MM.1S (cell line): Measurements from ENCODE around the gene PLPPR2.
"Not testable (repeated sequence)": the region's sequence is repeated elsewhere in the genome, so short reads cannot be mapped to it uniquely, and the experiment has no call there.

Experiments used
- EZH2 ChIP-seq: fragments of 300-600 bp; sonication (generic); optimal IDR thresholded peaks from 2 replicates; pipeline ENCODE3; 2017; ENCODE audit warnings: low read depth, mild to moderate bottlenecking, antibody characterized with exemption, low read length, mixed read lengths
- EZH2phosphoT487 ChIP-seq: fragments of 300-600 bp; sonication (generic); IDR thresholded peaks from 2 replicates; pipeline ENCODE4 v1.6.1; 2018; ENCODE audit warnings: antibody characterized with exemption, low read length
- TF ChIP-seq, protein P1 (sequence below): fragments of 300-600 bp; sonication (generic); IDR thresholded peaks from 2 replicates; pipeline ENCODE4 v1.5.1; 2016; ENCODE audit warnings: antibody characterized with exemption, low read length, mixed read lengths

DNA sequence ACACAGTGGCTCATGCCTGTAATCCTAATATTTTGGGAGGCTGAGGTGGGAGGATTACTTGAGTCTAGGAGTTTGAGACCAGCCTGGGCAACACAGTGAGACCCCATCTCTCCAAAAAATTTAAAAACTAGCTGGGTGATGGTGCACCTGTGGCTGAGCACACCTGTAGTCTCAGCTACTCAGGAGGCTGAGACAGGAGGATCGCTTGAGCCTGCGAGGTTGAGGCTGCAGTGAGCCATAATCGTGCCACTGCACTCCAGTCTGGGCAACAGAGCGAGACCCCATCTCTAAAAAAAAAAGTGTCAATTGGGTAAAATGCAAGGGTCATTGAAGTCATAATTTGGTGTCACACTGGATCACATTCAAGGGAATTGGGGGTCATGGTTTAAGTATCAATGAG, 1.1 kb upstream of the PLPPR2 start:
- TF ChIP-seq, protein P1, sequence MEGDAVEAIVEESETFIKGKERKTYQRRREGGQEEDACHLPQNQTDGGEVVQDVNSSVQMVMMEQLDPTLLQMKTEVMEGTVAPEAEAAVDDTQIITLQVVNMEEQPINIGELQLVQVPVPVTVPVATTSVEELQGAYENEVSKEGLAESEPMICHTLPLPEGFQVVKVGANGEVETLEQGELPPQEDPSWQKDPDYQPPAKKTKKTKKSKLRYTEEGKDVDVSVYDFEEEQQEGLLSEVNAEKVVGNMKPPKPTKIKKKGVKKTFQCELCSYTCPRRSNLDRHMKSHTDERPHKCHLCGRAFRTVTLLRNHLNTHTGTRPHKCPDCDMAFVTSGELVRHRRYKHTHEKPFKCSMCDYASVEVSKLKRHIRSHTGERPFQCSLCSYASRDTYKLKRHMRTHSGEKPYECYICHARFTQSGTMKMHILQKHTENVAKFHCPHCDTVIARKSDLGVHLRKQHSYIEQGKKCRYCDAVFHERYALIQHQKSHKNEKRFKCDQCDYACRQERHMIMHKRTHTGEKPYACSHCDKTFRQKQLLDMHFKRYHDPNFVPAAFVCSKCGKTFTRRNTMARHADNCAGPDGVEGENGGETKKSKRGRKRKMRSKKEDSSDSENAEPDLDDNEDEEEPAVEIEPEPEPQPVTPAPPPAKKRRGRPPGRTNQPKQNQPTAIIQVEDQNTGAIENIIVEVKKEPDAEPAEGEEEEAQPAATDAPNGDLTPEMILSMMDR = not testable (repeated sequence)
- TF ChIP-seq EZH2phosphoT487, EZH2: not testable (repeated sequence)
